Common myeloid progenitor, CD34-positive (primary cell): ENCODE data around the gene LIN52.

Source experiments
- CTCF ChIA-PET: fragments of 350-600 bp; sonication (Branson Sonifier 250); formaldehyde crosslinking; loops from one replicate; lab custom pipeline; 2021; ENCODE audit warnings: antibody characterized with exemption; lab: Charles Lee
- POLR2A ChIA-PET: fragments of 350-600 bp; sonication (Branson Sonifier 250); formaldehyde crosslinking; loops from one replicate; lab custom pipeline; 2021; ENCODE audit warnings: antibody characterized with exemption; lab: Charles Lee
- DNase-seq, 3 donors: peaks; one replicate each; pipeline versions ENCODE4 v3.0.0 to v3.0.0-alpha.2; 2013
- H3K27ac ChIP-seq, 2 experiments: 1 replicate in 1 of 2; 2 replicates in 1 of 2; pipeline ENCODE4 v1.7.0; 2013; ENCODE audit warnings: inconsistent platforms in 2 of 2, low read length in 2 of 2, mild to moderate bottlenecking in 2 of 2, low read depth in 1 of 2, moderate library complexity in 1 of 2; ENCODE audit not compliant: severe bottlenecking in 2 of 2, insufficient read depth in 1 of 2, poor library complexity in 1 of 2
- H3K27me3 ChIP-seq, 5 experiments: replicated peaks in 2 of 5; 1 replicate in 3 of 5; 2 replicates in 2 of 5; pipeline versions ENCODE4 v1.6.1 to v1.7.0; 2013; ENCODE audit warnings: low read length in 4 of 5, mild to moderate bottlenecking in 2 of 5, moderate library complexity in 2 of 5, inconsistent platforms in 1 of 5; ENCODE audit not compliant: insufficient read depth in 5 of 5, control insufficient read depth in 4 of 5
- H3K36me3 ChIP-seq, 4 experiments: 1 replicate in 2 of 4; 2 replicates in 2 of 4; pipeline versions ENCODE4 v1.6.1 to v1.7.0; 2013; ENCODE audit warnings: low read length in 3 of 4, control low read depth in 1 of 4, mild to moderate bottlenecking in 1 of 4; ENCODE audit not compliant: control insufficient read depth in 4 of 4, insufficient read depth in 4 of 4
- H3K4me1 ChIP-seq, 4 experiments: 1 replicate in 3 of 4; 2 replicates in 1 of 4; pipeline versions ENCODE4 v1.6.1 to v1.7.1; 2013; ENCODE audit warnings: low read length in 3 of 4, mild to moderate bottlenecking in 3 of 4, control low read depth in 1 of 4, inconsistent platforms in 1 of 4, moderate library complexity in 1 of 4; ENCODE audit not compliant: control insufficient read depth in 4 of 4, insufficient read depth in 4 of 4; ENCODE audit errors: control extremely low read depth in 1 of 4
- H3K4me3 ChIP-seq, 7 experiments: 1 replicate in 4 of 7; 2 replicates in 3 of 7; pipeline versions ENCODE4 v1.5.1 to v1.7.0; 2013; ENCODE audit warnings: mild to moderate bottlenecking in 7 of 7, low read length in 6 of 7, moderate library complexity in 6 of 7, inconsistent platforms in 2 of 7, low read depth in 2 of 7, control low read depth in 1 of 7; ENCODE audit not compliant: insufficient read depth in 4 of 7, control insufficient read depth in 1 of 7; ENCODE audit errors: extremely low read depth in 1 of 7
- H3K9me3 ChIP-seq, 5 experiments: 1 replicate in 4 of 5; 2 replicates in 1 of 5; pipeline versions ENCODE4 v1.6.1 to v1.7.1; 2013; ENCODE audit warnings: low read length in 4 of 5, mild to moderate bottlenecking in 2 of 5, inconsistent platforms in 1 of 5, low read depth in 1 of 5, moderate library complexity in 1 of 5; ENCODE audit not compliant: control insufficient read depth in 4 of 5, insufficient read depth in 2 of 5; ENCODE audit errors: control extremely low read depth in 1 of 5
- WGBS: methylation state at CpG from one replicate; pipeline ENCODE4 v1.1.5; 2013; ENCODE audit not compliant: insufficient coverage; 5-methylcytosine and 5-hydroxymethylcytosine counted together

Gene LIN52

DNA sequence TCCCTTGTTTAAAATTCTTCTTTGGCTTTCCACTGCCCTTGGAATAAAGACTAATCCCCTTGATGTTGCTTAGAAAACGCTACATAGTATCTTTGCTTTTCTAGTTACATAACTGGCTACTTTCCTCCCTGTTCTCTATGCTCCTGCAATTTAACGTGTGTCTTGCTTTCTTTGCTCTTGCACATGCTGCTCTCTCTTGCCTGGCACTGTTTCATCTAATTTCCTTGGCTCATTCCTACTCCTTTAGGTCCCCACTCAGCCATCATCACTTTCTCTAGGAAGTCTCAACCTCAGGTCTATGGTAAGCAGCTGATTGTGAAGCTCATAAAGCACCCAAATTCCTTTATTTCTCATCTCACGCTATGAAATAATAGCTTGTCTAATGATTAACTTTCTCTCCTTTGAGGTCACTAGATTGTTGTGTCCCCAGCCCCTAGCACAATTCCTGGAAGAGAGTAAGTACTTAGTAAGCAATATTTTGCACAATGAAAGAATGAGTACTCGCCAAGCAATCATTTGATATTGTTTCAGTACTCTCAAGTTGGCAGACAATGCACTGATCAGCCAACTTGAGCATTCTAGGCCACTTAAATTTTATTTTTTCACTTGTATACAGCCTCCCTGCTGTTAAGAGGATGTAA, 3.8 kb upstream of the LIN52 start:
- WGBS, result 98% methylated on average over 3 of the region's 4 CpGs
- Histone ChIP-seq H3K9me3 (no peaks in the 10 kb centered on the region), H3K4me3 (no peak overlapping the region), H3K36me3 (no peaks in the 10 kb centered on the region), H3K27me3 (no peaks in the 10 kb centered on the region), H3K27ac (no peak overlapping the region), H3K4me1 (peaks cover 9 to 18% (median 14%) of the 10 kb centered on the region in 4 experiments)
- ChIA-PET POLR2A (no interaction called here), CTCF (no interaction called here)
- no peak for DNase-seq

DNA sequence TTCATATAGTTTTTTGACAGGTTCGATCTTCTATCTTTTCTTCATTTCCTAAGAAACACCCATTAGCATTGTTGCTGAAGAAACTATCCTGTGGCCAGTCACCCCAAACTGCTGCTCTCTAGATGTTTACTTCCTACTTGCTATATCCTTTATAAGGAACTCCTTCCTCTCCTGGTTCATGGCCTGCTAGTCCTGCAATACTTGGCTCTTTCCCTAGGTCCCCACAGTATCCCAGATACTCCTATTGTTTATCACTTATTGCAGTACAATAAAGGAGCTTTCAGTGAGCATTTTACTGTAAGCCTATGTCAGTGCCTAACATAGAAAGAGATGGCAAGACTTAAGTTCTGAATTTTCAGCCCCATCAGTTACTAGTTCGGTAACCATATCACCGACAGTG, 3.3 kb upstream of the LIN52 start:
- Histone ChIP-seq H3K36me3 (no peaks in the 10 kb centered on the region), H3K4me1 (peaks cover 9 to 23% (median 17%) of the 10 kb centered on the region in 4 experiments), H3K27me3 (no peaks in the 10 kb centered on the region), H3K4me3 (no peak overlapping the region), H3K9me3 (no peaks in the 10 kb centered on the region), H3K27ac (no peak overlapping the region)
- ChIA-PET POLR2A (no interaction called here), CTCF (interaction anchor here (0.5 kb wide), 1 partner anchor 1157 kb away, joined by 3 read pairs; no protein-coding TSS in a partner anchor)
- WGBS, result 100% methylated on average over 2 of the region's 3 CpGs
- no peak for DNase-seq

DNA sequence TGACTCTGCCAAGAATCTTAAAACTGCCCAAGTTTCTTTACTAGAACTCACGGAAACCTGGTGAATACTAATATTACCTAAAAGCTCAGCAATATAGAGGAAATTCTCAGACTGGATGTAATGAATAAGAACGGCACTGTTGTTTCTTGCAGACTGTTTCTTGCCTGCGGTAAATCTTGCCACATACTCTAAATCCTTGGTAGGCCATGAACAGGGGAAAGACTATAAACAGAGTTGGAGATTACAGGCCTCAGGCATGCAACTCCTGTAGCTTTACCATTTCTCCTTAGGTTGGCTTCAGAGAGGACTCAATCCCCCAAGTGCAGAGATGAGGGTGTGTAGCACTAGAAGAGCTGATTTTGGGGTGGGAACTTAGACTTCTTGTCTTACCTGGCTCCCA, 1.6 kb upstream of the LIN52 start:
- H3K36me3 ChIP-seq, result no peaks in the 10 kb centered on the region
- ChIA-PET CTCF (no interaction called here), POLR2A (interaction anchor here (0.6 kb wide), 1 partner anchor 15 kb away, joined by 3 read pairs; no protein-coding TSS in a partner anchor)
- no peak for DNase-seq
- H3K4me3 ChIP-seq, result peak overlapping the region in 4 of 7 experiments; percentile 81 to 97 (median 92)
- peak overlapping the region in 1 of 2 experiments; percentile 84 for H3K27ac ChIP-seq
- no peaks in the 10 kb centered on the region for H3K9me3 ChIP-seq
- H3K4me1 ChIP-seq, result peaks cover 9 to 23% (median 17%) of the 10 kb centered on the region in 4 experiments
- 85% methylated on average over 2 of the region's 3 CpGs for WGBS
- no peaks in the 10 kb centered on the region for H3K27me3 ChIP-seq

DNA sequence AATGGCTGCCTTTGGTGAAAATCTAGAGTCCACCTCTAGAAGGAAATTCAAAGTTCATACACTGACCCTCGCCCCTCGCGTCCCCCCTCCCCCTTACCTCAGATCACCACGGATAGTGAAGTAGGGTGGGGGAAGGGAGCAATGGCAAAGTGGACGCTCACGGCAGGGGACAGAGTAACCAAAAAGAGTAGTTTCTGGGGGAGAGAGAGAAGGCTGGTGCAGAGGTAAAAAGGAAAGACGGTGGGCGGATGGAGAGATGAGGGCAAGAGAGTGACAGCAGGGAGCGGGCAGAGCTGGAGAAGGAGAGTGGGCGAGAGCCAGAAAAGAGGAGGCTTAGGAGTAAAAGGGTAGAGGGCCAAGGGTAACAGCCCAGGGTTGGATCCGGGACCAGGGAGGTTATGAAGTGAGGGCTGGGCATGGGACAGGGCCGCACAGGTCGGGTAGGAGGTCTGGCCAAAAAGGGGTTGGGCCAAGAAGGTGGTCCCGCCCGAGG, 926 bp upstream of the LIN52 start:
- WGBS, result 0% methylated on average over 11 of the region's 15 CpGs
- CTCF ChIA-PET, result interaction anchor here (1.0 kb wide), 1 partner anchor 21 kb away, joined by 3 read pairs; no protein-coding TSS in a partner anchor
- POLR2A ChIA-PET, result interaction anchor here (0.6 kb wide), 3 partner anchors 16 to 1438 kb away, joined by 3 to 5 read pairs (median 4); partner anchors contain the start of gene BATF
- no peaks in the 10 kb centered on the region for H3K36me3 ChIP-seq
- peak overlapping the region; percentile 64 to 84 for H3K27ac ChIP-seq
- peak overlapping the region; percentile 52 to 97 (median 85) for H3K4me3 ChIP-seq
- DNase-seq, result no peak
- no peaks in the 10 kb centered on the region for H3K27me3 ChIP-seq
- H3K9me3 ChIP-seq, result no peaks in the 10 kb centered on the region
- H3K4me1 ChIP-seq, result peaks cover 9 to 23% (median 17%) of the 10 kb centered on the region in 4 experiments

DNA sequence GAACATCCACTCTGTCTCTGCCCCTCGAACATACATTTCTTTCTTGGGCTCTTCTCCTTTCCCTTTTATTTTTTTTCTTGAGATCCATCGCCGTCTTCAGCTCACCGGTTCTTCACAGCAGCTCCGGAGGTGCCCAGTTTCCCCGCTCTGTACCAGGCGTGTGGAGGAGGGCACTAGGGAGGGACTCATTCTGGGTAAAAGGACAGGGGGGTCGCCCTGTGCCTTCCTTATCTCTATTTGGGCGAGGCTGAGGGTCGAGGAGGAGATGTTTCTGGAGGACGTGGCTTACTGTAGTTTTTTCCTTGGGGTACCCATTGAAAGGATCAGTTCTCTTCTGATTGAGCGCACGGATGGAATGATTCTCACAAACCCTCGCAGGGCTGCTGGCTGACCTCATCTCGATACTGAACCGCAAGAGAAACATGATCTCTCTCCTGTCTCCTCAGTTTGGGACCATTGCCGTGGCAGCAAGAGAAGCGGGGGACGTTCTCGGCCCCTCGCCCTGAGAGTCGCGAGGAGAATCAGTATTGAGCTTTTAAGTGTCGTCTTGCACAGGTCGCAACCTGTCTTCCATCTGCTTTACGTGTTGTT, 386 bp downstream of the LIN52 start:
- ChIA-PET POLR2A (interaction anchor here (0.7 kb wide), 1 partner anchor 408 kb away, joined by 3 read pairs; the partner anchor contains the start of genes ISCA2 and NPC2), CTCF (interaction anchor here (0.9 kb wide), 1 partner anchor 27 kb away, joined by 3 read pairs; no protein-coding TSS in a partner anchor)
- Histone ChIP-seq H3K27ac (peak overlapping the region; percentile 74 to 91), H3K4me1 (peaks cover 9 to 23% (median 17%) of the 10 kb centered on the region in 4 experiments), H3K27me3 (no peaks in the 10 kb centered on the region), H3K9me3 (no peaks in the 10 kb centered on the region), H3K4me3 (peak overlapping the region; percentile 75 to 99 (median 96)), H3K36me3 (no peaks in the 10 kb centered on the region)
- 1% methylated on average over 17 of the region's 26 CpGs for WGBS
- DNase-seq, result peak in 2 of 3 donors; percentile 42 to 55

DNA sequence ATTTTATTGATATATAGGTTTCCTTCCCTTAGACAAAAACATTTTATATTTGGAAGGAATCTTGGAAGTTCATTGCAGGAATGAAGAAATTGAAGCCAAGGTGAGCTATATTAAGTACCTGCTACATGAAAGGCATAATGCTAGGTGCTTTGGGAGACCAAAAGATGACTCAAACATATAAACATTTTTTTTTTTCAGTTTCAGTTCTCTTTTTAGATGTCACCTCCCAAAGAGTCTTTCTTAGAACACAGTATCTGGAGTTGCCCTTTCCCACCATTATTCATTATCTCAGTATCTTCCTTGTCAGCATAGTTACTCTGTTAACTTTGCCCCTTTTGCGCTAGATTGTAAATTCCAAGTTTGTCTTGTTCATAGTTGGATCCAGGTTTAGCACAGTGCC, 1.1 kb downstream of the LIN52 start:
- no CpG with 5 or more reads among the region's 1 CpG for WGBS
- peak in 2 of 3 donors; percentile 1 to 6 for DNase-seq
- ChIA-PET CTCF (interaction anchor here (0.9 kb wide), 1 partner anchor 27 kb away, joined by 3 read pairs; no protein-coding TSS in a partner anchor), POLR2A (no interaction called here)
- Histone ChIP-seq H3K4me1 (peaks cover 9 to 23% (median 17%) of the 10 kb centered on the region in 4 experiments), H3K9me3 (no peaks in the 10 kb centered on the region), H3K27ac (peak overlapping the region in 1 of 2 experiments; percentile 91), H3K36me3 (no peaks in the 10 kb centered on the region), H3K27me3 (no peaks in the 10 kb centered on the region), H3K4me3 (peak overlapping the region in 6 of 7 experiments; percentile 81 to 99 (median 96))
